ENCODE data around the gene PSRC1. TPM values are rescaled to one million over a fixed set of nuclear protein-coding genes. Genes with fewer than 3 reads are reported as not detected.

Gene PSRC1
- total and polyA plus RNA-seq, 2 experiments from 2014 or later = 55.0 to 61.1 TPM

- peaks cover 19% of the 10 kb centered on the region; the same call in 1 of the 2 replicates for H3K79me2 ChIP-seq (replicated peaks; ENCODE audit: insufficient read depth)
Observed at GRCh38 chr1:109252893-109253802, 29.8 kb downstream of the PSRC1 start.

More at GRCh38 chr1:109252893-109253802, 29.8 kb downstream of the PSRC1 start:
- Histone ChIP-seq H3K4me1 (ENCODE audit: insufficient read depth) (peaks cover 39% of the 10 kb centered on the region), H2AFZ (no peak overlapping the region), H3K36me3 (ENCODE audit: insufficient read depth) (no peaks in the 10 kb centered on the region), H3F3A (replicated peaks; ENCODE audit: low read depth) (no peaks in the 10 kb centered on the region), H3K27ac (ENCODE audit: low read depth) (0 out of 2 replicates have a peak overlapping the region, but pooled peaks have one; percentile 14), H3K4me2 (peak overlapping the region; percentile 64; the same call in 1 of the 2 replicates), H3K9me2 (ENCODE audit: insufficient read depth) (no peaks in the 10 kb centered on the region), H4K20me1 (replicated peaks; ENCODE audit: insufficient read depth) (no peaks in the 10 kb centered on the region; the same call in 1 of the 2 replicates), H3K27me3 (ENCODE audit: insufficient read depth) (peaks cover 7% of the 10 kb centered on the region), H3K4me3 (peak overlapping the region; percentile 26; the same call in 1 of the 2 replicates)
- no peak for DNase-seq (ENCODE audit: low spot score)
- no peak for ATAC-seq
- 0 out of 3 replicates have a peak overlapping the region, but pooled peaks have one; percentile 10 for H3K4me3 Mint-ChIP-seq
- H3K36me3 Mint-ChIP-seq (ENCODE audit: low read depth) = peaks cover 28% of the 10 kb centered on the region
- peaks cover 17% of the 10 kb centered on the region; the same call in 2 of the 3 replicates for H3K9me3 Mint-ChIP-seq
- peak overlapping the region; percentile 82; the same call in 1 of the 2 replicates for H3K27ac Mint-ChIP-seq
- H3K27me3 Mint-ChIP-seq (ENCODE audit: insufficient read depth, low read depth, poor library complexity) = peaks cover 26% of the 10 kb centered on the region
- H3K4me1 Mint-ChIP-seq = peaks cover 28% of the 10 kb centered on the region
- no peak for TF ChIP-seq POLR2AphosphoS5 (IDR thresholded peaks at IDR 0.05; ENCODE audit: low read depth)
- TF ChIP-seq ZNF114 (CRISPR knock-in tag; IDR thresholded peaks at IDR 0.05) = no peak
- no peak for TF ChIP-seq EZH2 (IDR thresholded peaks at IDR 0.05; ENCODE audit: low read depth, unreplicated experiment)
- no peak for TF ChIP-seq NANOG (IDR thresholded peaks at IDR 0.05; ENCODE audit: borderline replicate concordance)
- TF ChIP-seq REST (IDR thresholded peaks at IDR 0.05; ENCODE audit: unreplicated experiment) = no peak
- TF ChIP-seq, protein P1, sequence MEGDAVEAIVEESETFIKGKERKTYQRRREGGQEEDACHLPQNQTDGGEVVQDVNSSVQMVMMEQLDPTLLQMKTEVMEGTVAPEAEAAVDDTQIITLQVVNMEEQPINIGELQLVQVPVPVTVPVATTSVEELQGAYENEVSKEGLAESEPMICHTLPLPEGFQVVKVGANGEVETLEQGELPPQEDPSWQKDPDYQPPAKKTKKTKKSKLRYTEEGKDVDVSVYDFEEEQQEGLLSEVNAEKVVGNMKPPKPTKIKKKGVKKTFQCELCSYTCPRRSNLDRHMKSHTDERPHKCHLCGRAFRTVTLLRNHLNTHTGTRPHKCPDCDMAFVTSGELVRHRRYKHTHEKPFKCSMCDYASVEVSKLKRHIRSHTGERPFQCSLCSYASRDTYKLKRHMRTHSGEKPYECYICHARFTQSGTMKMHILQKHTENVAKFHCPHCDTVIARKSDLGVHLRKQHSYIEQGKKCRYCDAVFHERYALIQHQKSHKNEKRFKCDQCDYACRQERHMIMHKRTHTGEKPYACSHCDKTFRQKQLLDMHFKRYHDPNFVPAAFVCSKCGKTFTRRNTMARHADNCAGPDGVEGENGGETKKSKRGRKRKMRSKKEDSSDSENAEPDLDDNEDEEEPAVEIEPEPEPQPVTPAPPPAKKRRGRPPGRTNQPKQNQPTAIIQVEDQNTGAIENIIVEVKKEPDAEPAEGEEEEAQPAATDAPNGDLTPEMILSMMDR (conservative IDR thresholded peaks at IDR 0.05; ENCODE audit: low read depth in 2 of 2) = no peak
- no peak for TF ChIP-seq ZNF331 (CRISPR knock-in tag; IDR thresholded peaks at IDR 0.05; ENCODE audit: low read depth)
- no peak for TF ChIP-seq CREB1 (CRISPR knock-in tag; IDR thresholded peaks at IDR 0.05; ENCODE audit: low read depth)
- no peak for TF ChIP-seq EZH2phosphoT487 (IDR thresholded peaks at IDR 0.05; ENCODE audit: unreplicated experiment)
- TF ChIP-seq, protein P2, sequence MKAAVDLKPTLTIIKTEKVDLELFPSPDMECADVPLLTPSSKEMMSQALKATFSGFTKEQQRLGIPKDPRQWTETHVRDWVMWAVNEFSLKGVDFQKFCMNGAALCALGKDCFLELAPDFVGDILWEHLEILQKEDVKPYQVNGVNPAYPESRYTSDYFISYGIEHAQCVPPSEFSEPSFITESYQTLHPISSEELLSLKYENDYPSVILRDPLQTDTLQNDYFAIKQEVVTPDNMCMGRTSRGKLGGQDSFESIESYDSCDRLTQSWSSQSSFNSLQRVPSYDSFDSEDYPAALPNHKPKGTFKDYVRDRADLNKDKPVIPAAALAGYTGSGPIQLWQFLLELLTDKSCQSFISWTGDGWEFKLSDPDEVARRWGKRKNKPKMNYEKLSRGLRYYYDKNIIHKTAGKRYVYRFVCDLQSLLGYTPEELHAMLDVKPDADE (IDR thresholded peaks at IDR 0.05) = no peak

Data from GM23338 (cell line).